ENCODE results near the gene BTBD2. TPM values are rescaled to one million over a fixed set of nuclear protein-coding genes. Genes with fewer than 3 reads are reported as not detected.

The BTBD2 gene
- polyA plus RNA-seq, 1 donor from 2014 or later, result 46.1 TPM

- Histone ChIP-seq H3K4me3 (ENCODE audit: low read length) (no peak overlapping the region), H3F3A (ENCODE audit: insufficient read depth, low read length, poor library complexity, severe bottlenecking) (no peaks in the 10 kb centered on the region), H3K36me3 (ENCODE audit: insufficient read depth, low read length) (no peaks in the 10 kb centered on the region), H3K9me3 (ENCODE audit: low read length) (no peaks in the 10 kb centered on the region), H3K9ac (ENCODE audit: low read length) (no peak overlapping the region), H3K79me2 (replicated peaks; ENCODE audit: insufficient read depth, low read length) (peaks cover 4% of the 10 kb centered on the region), H3K27ac (ENCODE audit: low read length) (no peak overlapping the region), H4K20me1 (ENCODE audit: insufficient read depth) (no peaks in the 10 kb centered on the region), H2AFZ (ENCODE audit: low read depth, low read length) (no peak overlapping the region), H3K4me2 (ENCODE audit: low read length) (no peak overlapping the region), H3K27me3 (ENCODE audit: insufficient read depth, low read depth, low read length) (no peaks in the 10 kb centered on the region), H3K9me2 (ENCODE audit: insufficient read depth, low read length) (no peaks in the 10 kb centered on the region)
- no peak for TF ChIP-seq REST (IDR thresholded peaks at IDR 0.05; ENCODE audit: borderline replicate concordance)
Measured at GRCh38 chr19:1977120-1977519, 38.4 kb downstream of the BTBD2 start.

- H2AFZ ChIP-seq (ENCODE audit: low read depth, low read length), result no peak overlapping the region
- H3K4me3 ChIP-seq (ENCODE audit: low read length), result no peak overlapping the region
- no peaks in the 10 kb centered on the region for H3K9me2 ChIP-seq (ENCODE audit: insufficient read depth, low read length)
- H3K36me3 ChIP-seq (ENCODE audit: insufficient read depth, low read length), result no peaks in the 10 kb centered on the region
- H4K20me1 ChIP-seq (ENCODE audit: insufficient read depth), result no peaks in the 10 kb centered on the region
- peaks cover 4% of the 10 kb centered on the region for H3K79me2 ChIP-seq (replicated peaks; ENCODE audit: insufficient read depth, low read length)
- no peak for TF ChIP-seq REST (IDR thresholded peaks at IDR 0.05; ENCODE audit: borderline replicate concordance)
- TF ChIP-seq EZH2 (IDR thresholded peaks at IDR 0.05; ENCODE audit: borderline replicate concordance, insufficient read depth, low read length, poor library complexity, severe bottlenecking), result no peak
- TF ChIP-seq MXI1 (conservative IDR thresholded peaks at IDR 0.05; ENCODE audit: poor library complexity, severe bottlenecking), result no peak
- TF ChIP-seq CTCF (IDR thresholded peaks at IDR 0.05; ENCODE audit: poor library complexity, severe bottlenecking), result no peak
- no peak for TF ChIP-seq RAD21 (conservative IDR thresholded peaks at IDR 0.05)
- TF ChIP-seq SMC3 (conservative IDR thresholded peaks at IDR 0.05; ENCODE audit: poor library complexity), result no peak
- TF ChIP-seq TAF1 (IDR thresholded peaks at IDR 0.05; ENCODE audit: low read depth), result no peak
- TF ChIP-seq EP300 (conservative IDR thresholded peaks at IDR 0.05; ENCODE audit: poor library complexity, severe bottlenecking), result no peak
- no peak for TF ChIP-seq POLR2AphosphoS5 (IDR thresholded peaks at IDR 0.05)
- no peak overlapping the region for H3K27ac ChIP-seq (ENCODE audit: low read length)
- H3K9me3 ChIP-seq (ENCODE audit: low read length), result no peaks in the 10 kb centered on the region
- H3K9ac ChIP-seq (ENCODE audit: low read length), result no peak overlapping the region
- H3K4me2 ChIP-seq (ENCODE audit: low read length), result no peak overlapping the region
- H3K27me3 ChIP-seq (ENCODE audit: insufficient read depth, low read depth, low read length), result no peaks in the 10 kb centered on the region
- no peaks in the 10 kb centered on the region for H3F3A ChIP-seq (ENCODE audit: insufficient read depth, low read length, poor library complexity, severe bottlenecking)
Measured at GRCh38 chr19:1975162-1975480, 40.4 kb downstream of the BTBD2 start.

Measured in neural cell (in vitro differentiated cells).